Colonic mucosa (tissue), 4 donors: ENCODE measurements around the gene ALDH9A1. TPM values are rescaled to one million over a fixed set of nuclear protein-coding genes. Genes with fewer than 3 reads are reported as not detected.
A peak's percentile ranks its signal among the peaks of the same experiment; 100 is the strongest.

Experiments used
- DNase-seq: peaks from one replicate; pipeline ENCODE4 v3.0.0-alpha.2; 2020
- H3K27ac ChIP-seq: fragments of 200-600 bp; one replicate; pipeline ENCODE4 v1.8.0; 2021
- H3K27me3 ChIP-seq: fragments of 200-600 bp; one replicate; pipeline ENCODE4 v1.8.0; 2021
- H3K36me3 ChIP-seq: fragments of 200-600 bp; one replicate; pipeline ENCODE4 v1.8.0; 2021
- H3K4me1 ChIP-seq: fragments of 200-600 bp; one replicate; pipeline ENCODE4 v1.8.0; 2021; ENCODE audit warnings: mild to moderate bottlenecking
- H3K4me3 ChIP-seq: fragments of 200-600 bp; one replicate; pipeline ENCODE4 v1.8.0; 2021
- H3K9ac ChIP-seq, 2 donors: one replicate each; pipeline ENCODE4 v1.7.0; 2013; ENCODE audit warnings: control low read depth in 2 of 2, low read depth in 2 of 2, low read length in 2 of 2
- H3K9me3 ChIP-seq: fragments of 200-600 bp; one replicate; pipeline ENCODE4 v1.8.0; 2021
- CTCF ChIP-seq: fragments of 200-600 bp; IDR thresholded peaks from one replicate; pipeline ENCODE4 v1.8.0; 2022; ENCODE audit warnings: antibody characterized with exemption, mild to moderate bottlenecking
- intact Hi-C: fragments of 100-400 bp; cut with DNase I; formaldehyde crosslinking; loops from one replicate; pipeline ENCODE4 v1.14.1; 2022
- total RNA-seq, 2 donors: library from RNA; stranded (reverse); fragmentation: NEBNext Ultra II Directional in 1 of 2; extraction: Animal tissue kit (Norgen Biotek cat#: 25700) in 1 of 2; gene quantifications; one replicate each; pipeline ENCODE4 v1.2.1, GENCODE V29; 2021
- donor health status: healthy.
- donor health status: DM: no; HTN: no; CAD: no.
- donor health status: DM: no; HTN: no; CAD: no.

Gene ALDH9A1
- total RNA-seq, 2 donors from 2014 or later: 62.3 to 77.4 TPM

GRCh38 chr1:165697491-165697880, 876 bp downstream of the ALDH9A1 start:
- peaks cover 4% of the 10 kb centered on the region for H3K4me1 ChIP-seq
- H3K36me3 ChIP-seq: no peaks in the 10 kb centered on the region
- H3K27ac ChIP-seq: peak overlapping the region; percentile 95
- H3K4me3 ChIP-seq: peak overlapping the region; percentile 82
- H3K9me3 ChIP-seq: no peaks in the 10 kb centered on the region
- no peaks in the 10 kb centered on the region for H3K27me3 ChIP-seq
- intact Hi-C loops: no loop called here
- peak overlapping the region in 1 of 2 donors; percentile 88 for H3K9ac ChIP-seq
- DNase-seq: no peak
- no peak for TF ChIP-seq CTCF

- no peak for TF ChIP-seq CTCF
- no peak overlapping the region for H3K9ac ChIP-seq
- no peak overlapping the region for H3K27ac ChIP-seq
- no peaks in the 10 kb centered on the region for H3K27me3 ChIP-seq
- H3K36me3 ChIP-seq: no peaks in the 10 kb centered on the region
- H3K9me3 ChIP-seq: no peaks in the 10 kb centered on the region
- intact Hi-C loops: no loop called here
- peaks cover 4% of the 10 kb centered on the region for H3K4me1 ChIP-seq
- H3K4me3 ChIP-seq: no peak overlapping the region
- peak; percentile 24 for DNase-seq
Observed at GRCh38 chr1:165696625-165697100, 1.7 kb downstream of the ALDH9A1 start.

- Histone ChIP-seq H3K27me3 (no peaks in the 10 kb centered on the region), H3K4me1 (peaks cover 4% of the 10 kb centered on the region), H3K27ac (no peak overlapping the region), H3K36me3 (no peaks in the 10 kb centered on the region), H3K9ac (no peak overlapping the region), H3K4me3 (no peak overlapping the region), H3K9me3 (no peaks in the 10 kb centered on the region)
- no peak for DNase-seq
- intact Hi-C loops: no loop called here
- no peak for TF ChIP-seq CTCF
Observed at GRCh38 chr1:165695031-165695430, 3.3 kb downstream of the ALDH9A1 start.

GRCh38 chr1:165688046-165688445, 10.3 kb downstream of the ALDH9A1 start:
- Histone ChIP-seq H3K27me3 (no peaks in the 10 kb centered on the region), H3K9me3 (no peaks in the 10 kb centered on the region), H3K36me3 (no peaks in the 10 kb centered on the region), H3K27ac (no peak overlapping the region), H3K4me3 (no peak overlapping the region), H3K4me1 (no peaks in the 10 kb centered on the region), H3K9ac (no peak overlapping the region)
- no peak for TF ChIP-seq CTCF
- intact Hi-C loops: no loop called here
- DNase-seq: no peak

- intact Hi-C loops: no loop called here
- Histone ChIP-seq H3K9me3 (no peaks in the 10 kb centered on the region), H3K36me3 (no peaks in the 10 kb centered on the region), H3K27me3 (no peaks in the 10 kb centered on the region), H3K27ac (no peak overlapping the region), H3K9ac (no peak overlapping the region), H3K4me3 (no peak overlapping the region), H3K4me1 (no peaks in the 10 kb centered on the region)
- no peak for DNase-seq
- TF ChIP-seq CTCF: no peak
Observed at GRCh38 chr1:165686971-165687433, 11.4 kb downstream of the ALDH9A1 start.
